Pons (tissue), 1 donor: ENCODE results near the gene RBM28.
A peak's percentile ranks its signal among the peaks of the same experiment; 100 is the strongest.
"Not testable (repeated sequence)": the region's sequence is repeated elsewhere in the genome, so short reads cannot be mapped to it uniquely, and the experiment has no call there.

Experiments
- DNase-seq: peaks from one replicate; pipeline ENCODE4 v3.0.0-alpha.2; 2016; ENCODE audit warnings: low spot score

The RBM28 gene

DNA sequence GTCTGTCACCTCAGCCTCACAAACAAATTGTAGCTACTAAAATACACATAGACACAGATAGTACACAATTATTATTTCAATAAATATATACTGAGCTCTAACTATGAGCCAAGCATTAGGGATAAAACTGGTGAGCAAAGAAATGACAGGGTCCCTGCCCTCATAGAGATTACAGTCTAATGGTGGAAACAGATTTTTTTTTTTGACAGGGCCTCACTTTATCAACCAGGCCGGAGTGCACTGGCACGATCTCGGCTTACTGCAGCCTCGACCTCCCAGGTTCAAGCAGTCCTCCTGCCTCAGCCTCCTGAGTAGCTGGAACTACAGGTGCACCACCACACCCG, 695 bp upstream of the RBM28 start:
- DNase-seq = no peak

DNA sequence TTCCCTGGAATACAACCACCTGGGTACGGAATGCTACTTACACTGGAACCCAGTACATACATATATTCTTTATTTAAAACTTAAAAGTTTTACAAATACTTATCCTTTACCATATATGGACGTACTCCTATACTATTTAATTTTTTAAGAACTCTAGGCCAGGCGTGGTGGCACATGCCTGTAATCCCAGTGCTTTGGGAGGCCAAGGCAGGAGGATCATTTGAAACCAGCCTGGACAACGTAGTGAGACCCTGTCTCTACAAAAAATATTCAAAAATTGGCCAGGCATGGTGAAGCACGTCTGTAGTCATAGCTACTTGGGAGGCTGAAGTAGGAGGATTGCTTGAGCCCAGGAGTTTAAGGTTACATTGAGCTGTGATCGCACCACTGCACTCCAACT, 2.0 kb downstream of the RBM28 start:
- DNase-seq = no peak

DNA sequence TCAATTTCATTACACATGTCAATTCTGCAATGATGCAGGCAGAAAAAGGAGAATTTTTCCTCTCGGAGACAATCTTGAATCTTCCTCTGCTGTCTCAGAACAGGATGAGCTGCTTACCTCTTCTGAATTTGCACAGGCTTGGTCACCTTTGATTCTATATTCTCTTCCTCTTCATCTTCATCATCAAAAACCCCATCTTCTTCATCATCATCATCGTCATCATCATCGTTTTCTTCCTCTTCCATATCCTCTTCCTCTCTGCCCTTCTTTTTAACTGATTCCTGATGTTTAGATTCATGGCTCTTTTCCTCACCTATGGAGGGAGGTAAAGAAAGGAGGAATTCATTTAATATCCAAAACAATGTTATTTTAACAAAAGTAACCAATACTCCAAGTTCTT, 8.0 kb downstream of the RBM28 start:
- no peak for DNase-seq

DNA sequence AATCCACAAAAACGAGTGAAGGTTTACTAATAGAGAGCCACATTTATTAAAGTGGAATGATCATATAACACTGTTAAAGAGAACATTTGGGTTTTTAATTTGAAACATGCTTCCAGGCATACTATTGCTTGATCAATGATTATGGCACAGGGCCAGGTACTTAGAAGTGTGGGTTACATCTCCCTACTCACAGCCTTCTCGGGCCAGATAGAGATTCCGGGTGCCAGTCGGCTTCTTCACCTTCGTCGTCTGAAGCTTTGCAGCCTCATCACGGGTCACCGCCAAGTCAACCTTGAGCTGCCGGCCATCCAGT, 19.4 kb downstream of the RBM28 start:
- no peak for DNase-seq

DNA sequence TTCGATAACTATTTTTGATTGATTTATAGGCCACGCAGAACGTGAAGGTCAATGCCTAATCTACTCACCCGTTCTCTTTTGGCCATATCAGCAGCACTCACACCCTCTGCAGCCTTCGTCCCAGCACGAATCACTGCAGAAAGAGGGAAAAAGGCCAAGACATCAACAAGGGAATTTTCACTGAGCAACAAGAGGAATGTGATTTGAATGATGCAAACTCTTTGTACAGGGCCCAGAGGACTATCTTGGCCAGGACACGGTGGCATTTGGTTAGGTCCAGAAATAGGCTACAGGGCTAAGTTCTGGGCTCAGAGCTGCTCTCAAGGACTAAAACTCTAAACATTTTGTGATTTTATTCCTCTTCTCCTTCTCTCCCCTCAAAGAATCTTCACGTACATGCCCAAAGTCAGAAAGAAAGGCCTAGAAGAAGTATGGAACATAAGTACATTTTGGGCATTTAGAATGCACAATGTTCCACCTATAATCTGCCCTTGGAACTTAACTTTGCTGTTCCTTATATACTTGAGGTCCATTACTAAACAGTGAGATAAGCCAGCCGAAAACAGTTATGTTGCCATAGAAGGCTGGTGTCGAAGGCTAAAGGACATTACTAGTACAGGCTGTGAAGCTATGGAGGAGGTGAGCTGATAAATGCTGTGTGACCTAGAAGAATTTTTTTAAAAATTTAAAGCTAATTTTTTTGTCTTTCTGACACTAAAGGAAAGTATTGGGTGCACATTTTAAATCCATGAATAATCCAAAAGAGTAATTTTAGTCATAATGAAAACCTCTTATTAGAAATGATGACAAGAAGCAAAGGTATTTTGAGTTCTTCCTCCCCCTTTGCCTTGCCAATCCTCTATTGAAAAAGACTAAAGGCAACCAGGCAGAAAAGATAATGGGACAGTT, 20.0 kb downstream of the RBM28 start:
- no peak for DNase-seq

DNA sequence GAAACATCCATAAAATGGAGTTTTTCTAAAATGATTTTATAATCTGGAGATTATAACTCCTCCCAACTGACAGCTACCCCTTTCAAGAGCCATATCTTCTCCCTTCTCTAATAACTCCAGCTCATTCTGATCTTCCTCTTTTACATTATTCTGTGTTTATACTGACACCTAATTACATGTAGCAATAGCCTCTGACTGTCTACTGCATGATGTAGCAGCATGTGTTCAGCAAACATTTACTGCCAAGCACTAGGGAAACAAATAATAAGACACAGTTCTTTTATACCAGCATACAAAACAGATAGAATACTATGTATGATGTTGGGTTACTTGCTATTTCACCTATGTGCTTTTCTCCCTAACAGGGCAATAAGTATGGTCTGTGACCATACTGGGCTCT, 20.7 kb downstream of the RBM28 start:
- DNase-seq = no peak

DNA sequence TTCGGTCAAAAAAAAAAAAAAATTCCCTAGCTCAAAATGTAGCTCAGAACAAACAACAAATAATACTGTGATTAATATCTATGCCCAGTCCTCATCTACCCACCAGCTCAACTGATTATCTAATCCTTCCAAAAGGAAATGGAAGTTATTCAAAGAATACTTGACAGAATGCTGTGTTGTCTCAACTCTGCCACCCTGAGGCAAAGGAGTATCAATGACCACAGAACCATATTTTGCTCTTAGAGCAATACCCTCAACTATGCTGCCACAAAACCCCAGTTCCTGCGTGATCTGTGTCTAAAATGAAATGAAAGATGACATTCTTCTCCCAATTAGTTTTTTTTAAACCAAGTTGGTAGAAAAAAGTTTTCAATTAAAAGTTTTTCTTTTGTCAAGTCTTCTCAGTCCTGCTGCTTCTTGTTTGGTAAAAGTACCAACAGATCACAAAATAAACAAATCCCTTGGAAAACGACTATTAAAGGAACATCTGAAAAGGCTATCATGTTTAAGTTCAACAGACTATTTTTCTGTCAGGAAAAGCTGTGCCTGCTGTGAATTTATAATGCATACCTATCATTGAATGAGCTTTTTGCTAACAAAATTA, 21.6 kb downstream of the RBM28 start:
- peak; percentile 62 for DNase-seq

DNA sequence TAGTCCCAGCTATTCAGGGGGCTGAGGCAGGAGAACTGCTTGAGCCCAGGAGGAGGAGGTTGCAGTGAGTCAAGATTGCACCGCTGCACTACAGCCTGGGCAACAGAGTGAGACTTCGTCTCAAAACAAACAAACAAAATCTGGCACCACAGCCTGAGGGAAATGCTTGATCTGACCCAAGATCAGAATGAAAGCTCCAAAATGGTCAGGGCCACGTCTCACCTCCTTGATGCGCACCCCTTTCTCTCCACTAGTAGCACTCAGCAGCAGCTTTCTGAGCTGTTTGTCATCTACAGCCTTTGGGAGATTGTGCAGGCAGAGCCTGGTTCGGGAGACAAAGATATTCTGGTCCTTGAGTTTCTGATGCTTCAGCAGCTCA, 22.7 kb downstream of the RBM28 start:
- no peak for DNase-seq

DNA sequence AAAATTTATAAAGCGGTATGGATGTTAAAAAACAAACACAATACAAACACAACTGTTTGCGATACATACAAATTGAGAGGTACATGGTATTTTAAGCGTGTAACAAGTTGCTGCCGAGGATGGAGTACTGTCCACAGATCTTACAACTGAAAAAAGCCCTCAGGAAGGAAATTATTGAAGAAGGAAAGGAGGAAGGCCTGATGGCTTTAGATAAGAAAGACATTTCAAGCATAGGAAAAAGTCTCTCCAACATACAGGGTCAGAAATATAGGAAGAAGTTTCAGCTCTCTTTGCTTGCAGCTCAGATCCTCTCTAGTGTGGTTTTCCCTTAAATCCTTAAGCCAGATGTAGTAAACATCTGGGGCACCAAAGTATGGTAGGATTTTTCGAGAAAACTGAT, 25.0 kb downstream of the RBM28 start:
- DNase-seq = no peak

DNA sequence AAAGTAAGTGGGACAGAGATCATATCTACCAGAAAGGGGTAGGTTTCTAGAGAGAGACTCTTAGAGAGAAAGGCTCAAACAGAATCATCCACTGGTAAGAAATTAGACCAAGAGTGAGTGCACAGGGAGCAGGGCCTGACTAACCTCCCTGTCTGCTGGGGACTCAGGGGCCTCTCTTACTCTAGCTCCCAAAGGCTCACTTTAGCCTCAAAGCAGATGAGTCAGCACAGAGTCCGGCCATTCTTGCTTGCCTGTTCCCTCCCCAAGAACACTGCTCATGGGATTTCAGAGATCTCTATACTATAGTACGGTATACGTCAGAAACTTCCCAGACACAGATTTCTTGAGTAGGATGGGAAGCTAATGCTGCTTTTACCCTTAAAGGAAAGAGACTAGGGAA, 32.7 kb downstream of the RBM28 start:
- DNase-seq = no peak

DNA sequence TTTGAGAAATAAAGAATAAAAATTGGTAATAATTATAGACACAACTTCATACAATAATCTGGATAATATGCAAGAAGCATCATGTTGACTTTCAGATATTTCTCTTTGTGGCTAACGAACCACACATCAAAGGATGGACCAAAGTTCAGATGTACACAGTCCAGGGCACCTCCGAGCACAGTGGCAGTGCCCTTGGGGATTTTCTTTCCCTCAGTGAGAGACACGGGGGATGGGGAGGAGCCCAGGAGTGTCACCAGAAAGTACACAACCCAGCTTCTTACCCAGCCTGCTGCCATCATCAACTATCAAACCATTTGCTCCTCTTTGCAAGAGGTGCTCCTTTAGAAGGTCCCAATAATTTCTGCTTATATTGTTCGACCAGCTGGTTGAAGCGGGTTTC, 33.2 kb downstream of the RBM28 start:
- DNase-seq = no peak

DNA sequence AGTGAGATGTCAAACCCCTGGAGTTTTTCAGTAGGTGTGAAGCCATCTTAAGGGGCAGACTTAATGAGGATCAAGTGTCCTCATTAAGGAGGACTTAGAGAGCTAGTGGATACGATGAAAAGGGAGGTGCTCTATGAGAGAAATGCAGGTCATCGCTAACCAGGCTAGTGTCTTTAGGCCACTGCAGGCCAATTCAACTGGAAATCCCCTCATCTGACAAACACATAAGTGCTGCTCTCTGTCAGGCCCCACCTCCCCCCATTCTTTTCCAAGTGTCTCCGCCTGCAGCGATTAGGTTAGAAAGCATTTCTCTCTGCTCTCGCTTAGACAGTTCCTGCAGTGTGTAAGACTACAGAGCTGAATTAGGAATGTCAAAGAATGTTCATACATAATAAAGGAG, 33.7 kb downstream of the RBM28 start:
- DNase-seq = no peak

DNA sequence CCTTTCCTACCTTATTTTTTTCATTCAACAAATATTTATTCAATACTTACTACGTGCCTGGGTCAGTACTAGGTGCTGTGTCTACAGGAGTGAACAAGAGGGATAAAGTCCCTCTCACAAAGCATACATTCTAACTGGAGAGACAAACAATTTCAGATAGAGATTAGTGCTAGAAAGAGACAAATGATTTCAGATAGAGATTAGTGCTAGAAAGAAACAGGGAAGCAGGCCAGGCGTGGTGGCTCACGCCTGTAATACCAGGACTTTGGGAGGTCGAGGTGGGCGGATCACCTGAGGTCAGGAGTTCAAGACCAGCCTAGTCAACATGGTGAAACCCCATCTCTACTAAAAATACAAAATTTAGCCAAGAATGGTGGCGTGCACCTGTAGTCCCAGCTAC, 34.6 kb downstream of the RBM28 start:
- no peak for DNase-seq

DNA sequence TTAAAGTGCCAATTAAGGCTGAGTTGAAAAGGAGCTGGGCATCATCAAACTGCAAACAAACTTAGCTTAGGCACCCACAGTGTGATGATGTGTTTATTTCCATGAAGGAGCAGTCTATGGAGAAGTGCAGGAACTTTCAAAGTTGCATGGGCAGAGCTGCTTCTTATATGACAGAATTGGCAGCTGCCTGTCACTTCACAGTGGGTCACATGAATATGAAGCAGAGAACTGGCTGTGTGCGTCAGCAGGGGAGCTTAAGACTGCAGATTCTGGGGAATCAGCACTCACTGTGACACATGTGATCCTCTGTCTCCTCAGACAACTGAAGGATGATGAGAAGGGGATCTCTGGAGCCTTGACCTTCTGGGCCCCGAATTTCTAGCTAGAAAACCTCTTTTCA, 36.6 kb downstream of the RBM28 start:
- DNase-seq = no peak

DNA sequence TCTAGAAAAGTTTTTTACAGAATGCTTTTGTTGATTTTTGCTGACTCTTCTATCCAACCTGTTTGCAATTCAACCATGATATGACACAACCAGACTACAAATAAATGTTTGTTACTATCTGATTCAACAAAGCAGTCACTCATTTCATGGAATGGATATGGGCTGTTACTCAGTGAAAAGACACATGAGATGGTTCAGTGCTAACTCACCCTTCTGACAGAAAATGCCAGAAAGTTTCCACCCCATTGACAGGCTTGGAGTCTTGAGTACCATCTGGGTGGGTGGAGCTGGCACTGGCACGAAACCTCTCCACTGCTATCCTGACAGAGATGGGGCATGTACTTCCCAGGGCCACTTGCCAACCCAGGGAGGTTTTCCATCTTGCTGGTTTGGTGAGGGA, 39.5 kb downstream of the RBM28 start:
- peak; percentile 85 for DNase-seq

DNA sequence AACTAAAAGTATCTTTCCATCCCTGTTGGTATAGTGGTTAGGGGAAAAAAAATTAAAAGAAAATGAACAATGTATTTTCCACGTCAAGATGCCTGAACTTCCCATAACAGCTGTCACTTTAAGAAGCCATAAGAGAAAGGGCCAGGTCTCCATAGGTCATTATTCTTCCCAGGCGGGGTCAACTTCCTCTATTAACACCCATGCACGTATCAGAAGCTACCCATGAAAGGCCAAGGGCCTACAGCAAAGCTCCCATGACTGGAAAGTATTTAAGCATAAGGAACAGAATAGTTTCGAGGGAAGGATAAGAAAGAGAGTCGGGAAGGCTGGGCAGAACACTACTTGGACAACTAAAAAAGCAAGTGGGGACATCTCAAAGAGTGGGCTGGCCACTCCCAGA, 40.1 kb downstream of the RBM28 start:
- no peak for DNase-seq

DNA sequence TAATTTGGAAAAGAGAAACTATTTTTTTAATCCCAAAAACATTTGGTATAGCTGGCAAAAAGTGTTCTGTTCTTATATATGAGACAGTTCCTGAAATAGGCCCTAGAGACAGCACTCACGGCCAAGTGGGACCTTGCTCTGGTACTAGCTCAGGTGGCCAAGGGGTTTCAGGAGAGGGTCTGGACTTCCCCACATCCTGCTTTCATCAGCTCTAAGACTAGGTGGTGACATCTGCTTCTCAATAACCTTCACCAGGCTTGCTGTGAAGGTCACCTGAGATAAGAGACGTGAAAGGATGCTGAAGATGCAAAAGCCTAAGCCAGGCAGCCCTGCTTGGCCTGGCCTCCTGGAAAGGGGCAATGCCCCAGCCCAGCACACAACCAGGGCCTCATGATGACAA, 40.6 kb downstream of the RBM28 start:
- DNase-seq = no peak

DNA sequence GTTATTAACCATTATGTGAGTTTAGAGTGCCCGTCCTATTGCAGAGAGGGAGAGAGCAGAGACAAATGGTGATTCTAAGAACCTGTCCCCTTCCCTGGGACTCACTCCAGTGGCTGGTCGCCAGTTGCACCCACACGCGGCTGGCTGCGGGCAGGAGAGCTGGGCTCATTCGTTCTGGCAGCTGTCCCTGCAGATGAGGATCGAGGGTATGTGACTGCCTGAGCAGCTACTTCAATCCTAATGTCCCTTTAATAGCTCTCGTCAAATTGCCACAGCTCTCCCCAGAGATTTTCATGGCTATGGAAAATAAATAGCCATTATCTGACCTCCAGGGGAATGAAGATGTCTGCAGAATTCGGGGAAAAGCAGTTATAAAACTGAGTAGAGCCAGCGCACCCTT, 41.6 kb downstream of the RBM28 start:
- no peak for DNase-seq

DNA sequence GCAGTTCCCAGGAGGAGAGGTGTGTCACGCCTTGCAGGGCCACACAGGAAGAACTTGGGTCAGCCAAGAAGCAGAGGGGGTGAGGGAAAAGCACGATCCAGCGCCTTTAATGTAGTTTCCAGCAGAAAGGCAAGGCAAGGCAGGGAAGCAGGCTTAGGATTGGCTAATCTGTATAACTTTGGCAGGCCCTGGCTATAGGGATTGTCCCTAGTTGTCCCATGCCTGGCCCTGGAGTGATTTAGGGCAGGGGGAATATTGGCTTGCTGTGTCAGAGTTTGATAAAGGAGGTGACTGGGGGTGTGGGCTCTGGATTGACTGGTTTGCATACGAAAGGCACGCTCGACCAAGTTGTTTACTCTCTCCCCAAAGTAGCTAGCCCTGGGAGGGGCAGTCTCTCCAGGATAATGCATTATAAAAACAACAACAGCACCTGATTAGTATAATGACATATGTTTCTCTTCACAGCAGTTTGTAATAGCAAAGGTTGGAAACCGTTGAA, 44.5 kb downstream of the RBM28 start:
- DNase-seq = no peak

DNA sequence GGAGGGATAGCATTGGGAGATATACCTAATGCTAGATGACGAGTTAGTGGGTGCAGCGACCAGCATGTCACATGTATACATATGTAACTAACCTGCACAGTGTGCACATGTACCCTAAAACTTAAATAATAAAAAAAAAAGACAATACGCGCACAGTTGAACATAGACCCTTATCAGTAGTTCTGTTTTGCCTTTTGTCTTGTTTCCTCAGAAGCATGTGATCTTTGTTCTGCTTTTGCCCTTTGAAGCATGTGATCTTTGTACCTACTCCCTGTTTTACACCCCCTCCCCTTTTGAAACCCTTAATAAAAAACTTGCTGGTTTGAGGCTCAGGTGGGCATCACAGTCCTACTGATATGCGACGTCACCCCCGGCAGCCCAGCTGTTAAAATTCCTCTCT, 45.7 kb downstream of the RBM28 start:
- not testable (repeated sequence) for DNase-seq

DNA sequence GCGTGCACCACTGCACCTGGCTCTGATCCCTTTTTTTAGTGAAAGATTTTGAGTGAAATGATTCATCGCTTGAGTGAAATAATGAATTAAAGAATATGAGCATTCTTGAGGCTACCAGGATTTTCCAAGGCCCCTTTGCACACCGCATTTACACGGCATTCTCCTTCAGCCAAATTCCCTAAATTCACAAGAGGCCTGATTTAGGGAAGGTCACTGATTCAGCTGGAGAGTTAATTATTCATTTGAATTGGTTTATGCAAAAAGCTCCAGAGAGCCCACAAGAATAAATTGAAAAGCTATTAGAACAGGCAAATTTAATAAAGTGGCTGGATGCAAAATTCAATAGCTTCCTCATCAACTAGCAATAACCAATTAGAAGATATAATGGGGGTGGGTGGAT, 56.2 kb downstream of the RBM28 start:
- no peak for DNase-seq

DNA sequence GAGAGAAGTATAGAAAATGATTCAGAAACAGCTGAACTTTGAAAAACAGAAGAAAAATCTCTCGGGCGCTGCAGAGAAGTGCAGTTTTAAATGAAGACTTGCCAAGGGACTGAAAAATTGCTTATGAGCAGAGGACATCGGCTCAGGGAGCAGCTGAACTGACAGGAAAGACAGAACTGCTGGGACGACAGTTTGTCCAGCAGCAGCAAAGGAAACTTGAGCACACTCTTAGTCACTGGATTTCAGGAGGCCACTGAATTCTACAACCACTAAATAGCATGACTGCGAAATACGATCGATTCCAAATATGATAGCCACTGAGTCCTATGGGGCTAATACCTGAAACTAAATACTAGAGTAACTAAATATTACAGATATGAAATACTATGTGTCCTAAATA, 59.6 kb downstream of the RBM28 start:
- DNase-seq = no peak

DNA sequence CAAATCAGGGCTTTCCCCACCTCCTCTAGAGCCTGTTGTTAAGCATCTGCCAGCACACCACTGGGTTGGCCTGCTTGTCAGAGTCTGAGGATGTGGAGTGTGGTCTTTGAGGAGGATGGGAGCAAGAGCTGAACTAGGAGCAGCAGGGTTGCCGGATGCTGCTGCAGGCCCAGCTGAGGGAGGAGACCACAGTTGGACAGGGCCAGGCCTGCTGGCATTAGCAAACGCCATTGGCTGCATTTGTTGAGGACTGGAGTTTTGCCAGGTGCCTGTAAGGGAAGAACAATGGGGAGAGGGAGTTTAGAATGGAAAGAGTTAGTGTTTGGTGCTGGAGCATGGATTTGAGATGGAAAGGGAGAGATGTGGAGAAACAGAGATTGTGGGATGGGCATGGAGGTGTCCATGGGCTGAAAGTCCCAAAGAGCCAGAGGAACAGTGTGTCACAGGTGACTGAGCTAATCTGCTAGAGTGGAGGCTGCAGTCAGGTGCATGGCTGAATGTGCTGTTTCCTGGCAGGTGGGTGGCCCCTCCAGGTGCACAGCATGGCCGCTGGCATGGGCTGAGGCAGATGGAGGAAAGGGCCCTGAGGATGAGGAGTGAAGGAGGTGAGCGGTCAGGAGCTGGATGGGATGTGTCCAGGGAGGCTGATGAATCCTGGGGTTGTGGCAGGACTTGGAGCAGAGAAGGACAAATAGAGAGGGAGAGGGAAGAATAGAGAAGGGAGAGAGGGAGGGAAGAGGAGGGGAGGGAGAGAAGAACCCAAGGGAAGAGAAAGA, 61.9 kb downstream of the RBM28 start:
- peak; percentile 11 for DNase-seq
